ENCODE results near the gene OR8B4.
"Not testable (repeated sequence)": the region's sequence is repeated elsewhere in the genome, so short reads cannot be mapped to it uniquely, and the experiment has no call there.

The OR8B4 gene, protein sequence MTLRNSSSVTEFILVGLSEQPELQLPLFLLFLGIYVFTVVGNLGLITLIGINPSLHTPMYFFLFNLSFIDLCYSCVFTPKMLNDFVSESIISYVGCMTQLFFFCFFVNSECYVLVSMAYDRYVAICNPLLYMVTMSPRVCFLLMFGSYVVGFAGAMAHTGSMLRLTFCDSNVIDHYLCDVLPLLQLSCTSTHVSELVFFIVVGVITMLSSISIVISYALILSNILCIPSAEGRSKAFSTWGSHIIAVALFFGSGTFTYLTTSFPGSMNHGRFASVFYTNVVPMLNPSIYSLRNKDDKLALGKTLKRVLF

DNA sequence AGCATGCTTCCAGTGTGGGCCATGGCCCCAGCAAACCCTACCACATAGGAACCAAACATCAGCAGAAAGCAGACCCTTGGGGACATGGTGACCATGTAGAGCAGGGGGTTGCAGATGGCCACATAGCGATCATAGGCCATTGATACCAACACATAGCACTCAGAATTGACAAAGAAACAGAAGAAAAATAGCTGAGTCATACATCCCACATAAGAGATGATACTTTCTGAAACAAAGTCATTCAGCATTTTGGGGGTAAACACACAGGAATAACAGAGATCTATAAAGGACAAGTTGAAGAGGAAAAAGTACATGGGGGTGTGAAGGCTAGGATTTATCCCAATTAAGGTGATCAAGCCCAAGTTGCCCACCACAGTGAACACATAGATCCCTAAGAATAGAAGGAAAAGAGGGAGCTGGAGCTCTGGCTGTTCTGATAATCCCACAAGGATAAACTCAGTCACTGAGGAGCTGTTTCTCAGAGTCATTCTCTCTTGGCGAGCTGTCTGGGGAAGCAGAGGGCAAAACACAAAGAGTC lies at the start of gene OR8B4:
Gene OR8B4, minus strand, starts transcription at position 488 of the 538 bp plus-strand sequence. Its CDS starts 0 bp downstream, at position 488.
- DNase-seq (ENCODE audit: low read depth, low spot score): no peak

DNA sequence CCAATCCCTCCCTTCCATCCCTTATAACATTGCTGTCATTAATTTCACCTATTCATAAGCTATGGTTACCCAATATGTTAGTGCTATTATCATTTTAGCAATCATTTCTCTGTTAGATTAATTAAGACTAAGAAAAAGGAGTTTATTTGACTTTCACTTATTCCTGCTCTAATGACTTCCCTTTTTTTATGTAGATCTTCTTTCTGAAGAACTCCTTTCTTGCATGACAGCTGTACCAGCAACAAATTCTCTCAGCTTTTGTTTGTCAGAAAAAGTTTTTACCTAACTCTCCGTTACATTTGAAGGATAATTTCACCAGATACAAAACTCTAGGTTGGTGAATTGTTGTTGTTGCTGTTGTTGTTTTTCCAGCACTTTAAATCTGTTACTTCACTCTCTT lies 49.4 kb upstream of the OR8B4 start:
- no peak for DNase-seq (ENCODE audit: low read depth, low spot score)

DNA sequence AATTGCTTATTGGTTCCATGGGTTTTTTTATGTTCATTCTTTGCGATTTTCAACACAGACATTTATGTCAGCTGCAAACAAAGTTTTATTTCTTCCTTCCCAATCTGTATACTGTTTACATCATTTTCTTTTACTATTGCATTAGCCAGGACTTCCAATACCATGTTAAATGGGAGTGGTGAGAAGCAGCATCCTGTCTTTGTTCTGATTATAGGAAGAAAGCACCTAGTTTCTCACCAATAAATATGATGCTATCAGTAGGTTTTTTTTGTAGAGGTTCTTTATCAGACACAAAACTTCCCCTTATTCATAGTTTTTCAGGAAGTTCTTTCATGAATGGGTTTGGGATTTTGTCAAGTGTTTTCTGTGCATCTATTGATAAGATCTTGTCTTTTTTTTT lies 48.8 kb upstream of the OR8B4 start:
- no peak for DNase-seq (ENCODE audit: low read depth, low spot score)

DNA sequence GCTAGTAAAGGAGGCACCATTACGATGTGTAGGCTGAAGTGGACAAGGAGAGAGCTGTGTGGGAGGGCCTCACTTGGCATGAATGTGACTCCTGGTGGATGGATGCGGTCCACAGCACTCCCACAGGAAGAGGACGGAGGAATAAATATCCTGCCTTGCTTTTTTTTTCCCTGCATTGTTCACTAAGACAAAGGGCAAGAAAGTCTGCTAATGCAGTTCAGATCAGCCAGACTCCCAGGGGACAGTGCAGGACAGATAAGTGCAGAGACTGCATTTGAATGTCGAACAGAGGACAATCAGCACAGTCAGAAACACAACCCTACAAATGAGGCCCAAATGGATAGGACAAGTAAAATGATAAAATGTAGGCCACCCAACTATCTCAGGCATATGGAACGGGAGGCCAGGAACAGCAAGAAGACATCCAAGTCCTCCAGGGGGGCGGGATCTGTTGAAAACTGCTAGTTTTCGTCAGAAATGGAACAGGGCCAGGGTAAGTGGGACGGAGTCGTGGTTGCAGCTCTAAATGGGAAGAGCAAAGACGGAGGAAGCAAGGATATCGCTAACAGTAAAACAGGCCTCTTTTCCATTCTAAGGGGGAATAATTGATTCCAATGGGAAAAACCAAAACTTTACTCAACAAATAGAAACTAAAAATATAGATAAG lies 46.0 kb upstream of the OR8B4 start:
- DNase-seq (ENCODE audit: low read depth, low spot score): no peak

DNA sequence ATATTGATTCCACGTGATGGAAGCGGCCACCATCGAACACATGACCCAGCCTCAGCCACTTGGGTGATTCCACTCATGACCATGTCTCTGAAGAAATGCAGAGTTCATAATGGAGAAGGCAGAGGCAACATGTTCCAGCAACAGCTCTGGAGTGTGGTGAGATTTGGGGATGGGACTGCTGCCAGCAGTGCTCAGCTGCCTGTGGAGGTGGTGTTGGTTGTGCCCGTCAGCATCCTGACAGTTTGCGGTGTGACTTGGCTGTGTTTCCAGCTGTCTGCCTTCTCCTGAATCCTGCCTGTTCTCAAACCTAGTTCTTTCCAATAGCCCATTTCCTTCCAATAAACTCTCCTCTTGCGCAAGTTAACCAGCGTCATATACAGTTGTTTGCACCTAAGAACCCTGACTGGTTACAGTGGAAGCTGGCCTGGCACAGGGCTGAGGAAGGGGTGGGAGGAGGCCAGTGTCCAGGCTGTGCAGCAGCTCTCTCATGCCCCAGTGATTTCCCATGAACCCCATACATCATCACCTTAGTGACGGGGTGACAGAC lies 42.8 kb upstream of the OR8B4 start:
- DNase-seq (ENCODE audit: low read depth, low spot score): no peak

DNA sequence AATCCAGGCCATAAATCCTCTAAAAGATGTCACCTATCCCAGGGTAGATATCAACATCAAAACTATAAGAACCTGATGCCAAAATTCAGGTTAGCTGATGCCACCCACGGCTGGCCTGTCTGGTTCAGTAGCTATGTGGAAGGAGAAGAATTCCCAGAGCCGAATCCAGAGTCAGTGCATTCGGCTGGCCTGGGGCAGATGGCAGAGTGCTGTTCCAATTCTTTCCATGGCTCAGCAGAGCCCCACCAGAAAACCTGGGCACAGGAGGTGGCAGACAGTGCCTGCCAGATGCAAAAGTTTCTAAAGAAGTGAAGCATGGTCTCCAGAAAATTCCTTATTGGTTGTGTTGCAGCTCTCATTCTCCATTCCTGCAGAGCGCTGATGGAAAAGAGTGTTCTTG lies 40.7 kb upstream of the OR8B4 start:
- no peak for DNase-seq (ENCODE audit: low read depth, low spot score)

DNA sequence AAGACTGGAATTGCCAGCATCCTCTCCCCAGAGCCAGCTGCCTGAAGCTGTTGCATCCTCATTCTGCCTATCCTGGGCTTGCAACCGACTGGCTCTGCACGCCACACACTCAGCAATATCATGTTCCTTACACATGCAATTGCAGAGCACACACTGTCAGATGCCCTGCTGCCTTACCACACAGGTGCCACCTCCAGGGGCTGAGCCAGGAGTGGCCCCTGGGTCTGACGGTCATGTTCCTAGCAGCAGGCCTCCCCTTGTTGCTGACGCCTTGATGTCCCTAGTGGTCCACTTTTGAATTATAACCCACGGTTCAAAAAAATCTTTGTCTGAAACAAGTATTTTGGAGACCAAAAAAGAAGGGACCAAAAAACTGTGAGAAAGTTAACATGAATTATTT lies 39.3 kb upstream of the OR8B4 start:
- DNase-seq (ENCODE audit: low read depth, low spot score): no peak

DNA sequence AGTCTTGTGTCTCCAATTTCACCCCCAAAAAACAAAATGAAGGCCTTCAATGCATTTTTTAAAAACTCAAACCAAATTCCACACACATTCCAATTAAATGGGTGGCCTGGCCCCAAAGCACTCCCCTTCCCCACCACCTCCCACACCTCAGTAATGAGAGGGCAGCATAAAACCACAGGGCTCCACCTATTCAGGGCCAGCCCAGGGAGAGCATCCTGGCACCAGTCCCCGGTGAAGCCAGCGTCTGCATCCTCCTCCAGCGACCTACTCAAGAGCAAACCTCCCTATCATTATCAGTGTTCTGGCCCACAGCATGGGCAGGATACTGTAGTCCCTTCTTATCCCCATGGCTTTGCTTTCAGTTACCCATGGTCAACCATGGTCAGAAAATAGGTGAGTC lies 38.7 kb upstream of the OR8B4 start:
- DNase-seq (ENCODE audit: low read depth, low spot score): no peak

DNA sequence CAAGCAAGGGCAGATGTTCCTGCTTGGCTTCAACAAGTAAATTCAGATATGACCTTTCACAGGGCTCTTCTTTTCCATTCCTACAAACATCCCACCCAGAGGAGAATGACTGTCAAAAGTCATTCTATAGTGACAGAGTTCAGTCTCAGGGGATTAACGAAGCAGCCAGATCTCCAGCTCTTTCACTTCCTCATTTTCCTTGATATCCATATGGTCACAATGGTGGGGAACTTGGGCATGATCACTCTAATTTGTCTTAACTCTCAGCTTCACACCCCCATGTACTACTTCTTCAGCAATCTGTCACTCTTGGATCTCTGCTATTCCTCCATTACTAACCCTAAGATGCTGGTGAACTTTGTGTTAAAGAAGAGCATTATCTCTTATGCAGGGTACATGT lies 35.8 kb upstream of the OR8B4 start:
- no peak for DNase-seq (ENCODE audit: low read depth, low spot score)

DNA sequence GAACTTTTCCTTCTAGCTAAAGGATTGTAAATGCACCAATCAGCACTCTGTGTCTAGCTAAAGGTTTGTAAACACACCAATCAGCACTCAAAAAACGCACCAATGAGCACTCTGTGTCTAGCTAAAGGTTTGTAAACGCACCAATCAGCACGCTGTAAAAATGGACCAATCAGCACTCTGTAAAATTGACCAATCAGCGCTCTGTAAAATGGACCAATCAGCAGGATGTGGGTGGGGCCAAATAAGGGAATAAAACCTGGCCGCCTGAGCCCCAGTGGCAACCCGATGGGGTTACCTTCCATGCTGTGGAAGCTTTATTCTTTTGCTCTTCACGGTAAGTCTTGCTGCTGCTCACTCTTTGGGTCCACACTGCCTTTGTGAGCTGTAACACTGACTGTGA lies 34.7 kb upstream of the OR8B4 start:
- DNase-seq (ENCODE audit: low read depth, low spot score): not testable (repeated sequence)

DNA sequence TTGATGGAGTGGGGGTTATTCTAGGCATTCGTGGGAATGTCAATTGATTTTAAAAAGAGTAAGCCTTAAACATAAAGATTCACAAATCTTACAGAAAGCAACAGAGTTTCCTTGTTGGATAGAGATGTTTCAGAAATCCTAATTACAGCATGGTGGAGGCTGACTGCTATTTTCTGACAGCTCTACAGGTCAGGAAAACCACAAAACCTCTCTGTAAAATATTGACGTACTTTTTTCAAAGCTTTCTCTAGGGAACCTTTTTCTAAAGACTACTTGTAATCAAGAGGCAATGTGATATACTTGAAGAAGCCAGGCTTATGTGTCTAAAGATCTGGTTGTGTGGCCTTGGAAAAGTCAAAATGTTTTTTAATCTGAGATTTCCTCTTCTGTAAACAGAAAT lies 29.9 kb upstream of the OR8B4 start:
- no peak for DNase-seq (ENCODE audit: low read depth, low spot score)

DNA sequence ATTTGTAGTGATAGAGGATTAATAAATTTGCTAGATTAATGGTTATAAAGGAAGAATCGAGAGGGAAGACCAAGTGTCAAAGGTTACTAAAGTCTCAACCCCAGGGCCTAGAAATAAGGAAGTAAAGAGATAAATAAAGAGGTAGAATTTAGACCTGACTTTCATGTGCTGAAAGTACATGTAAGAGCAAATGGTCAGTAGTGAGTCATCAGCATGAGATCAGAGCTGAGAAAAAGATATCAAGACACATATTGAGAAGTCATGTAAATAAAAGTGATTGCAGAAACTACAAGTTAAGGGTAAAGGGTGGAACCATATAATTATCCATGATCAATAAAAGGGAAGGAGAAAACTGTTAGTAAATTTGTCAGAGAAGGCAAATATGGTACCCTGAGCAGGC lies 22.2 kb upstream of the OR8B4 start:
- no peak for DNase-seq (ENCODE audit: low read depth, low spot score)

DNA sequence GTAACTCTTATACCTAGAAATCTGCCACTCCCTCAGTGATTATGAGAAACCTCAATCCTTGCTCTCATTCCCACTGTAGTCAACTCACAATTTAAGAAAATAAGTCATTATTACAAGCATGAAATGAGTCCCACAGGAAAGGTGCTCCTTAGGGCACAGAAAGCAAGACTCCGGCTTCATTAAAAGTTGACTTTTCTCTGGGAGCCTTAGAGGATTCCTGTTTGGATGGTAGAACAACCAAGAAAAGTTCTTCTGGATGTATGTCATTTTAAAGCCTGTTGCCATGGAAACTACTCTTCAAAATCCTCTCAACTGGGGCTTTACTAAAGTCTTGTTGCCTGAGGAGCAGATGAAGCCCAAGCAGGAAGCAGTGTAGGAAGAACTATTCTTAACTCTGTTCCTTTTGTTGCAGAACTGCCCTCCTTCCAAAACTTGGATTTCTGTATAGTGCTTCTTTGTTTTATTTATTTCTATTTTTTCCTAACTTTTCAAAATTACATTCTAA lies 21.0 kb upstream of the OR8B4 start, which contains the start of gene OR8B8:
Gene OR8B8, minus strand, starts transcription at position 51 of the 505 bp plus-strand sequence. CDS start 4,611 bp downstream, outside the sequence.
- no peak for DNase-seq (ENCODE audit: low read depth, low spot score)

DNA sequence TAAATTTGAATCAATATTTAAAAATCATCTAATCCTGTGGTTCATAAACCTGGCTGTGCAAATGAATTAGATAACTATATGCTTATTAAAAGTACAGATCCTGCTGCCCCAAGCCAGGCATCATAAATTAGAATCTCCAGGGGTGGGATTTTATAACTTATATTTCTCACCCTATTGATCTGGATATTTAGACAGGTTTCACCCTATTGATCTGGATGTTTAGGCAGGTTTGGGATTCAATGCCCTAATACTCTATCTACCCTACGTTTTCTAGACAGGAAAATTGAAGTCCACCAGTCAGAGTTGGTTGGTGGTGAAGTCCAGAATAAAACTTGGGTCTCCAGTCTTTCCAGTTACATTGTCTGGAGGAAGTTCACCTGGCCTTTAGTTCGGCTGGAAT lies 18.2 kb upstream of the OR8B4 start:
- no peak for DNase-seq (ENCODE audit: low read depth, low spot score)

DNA sequence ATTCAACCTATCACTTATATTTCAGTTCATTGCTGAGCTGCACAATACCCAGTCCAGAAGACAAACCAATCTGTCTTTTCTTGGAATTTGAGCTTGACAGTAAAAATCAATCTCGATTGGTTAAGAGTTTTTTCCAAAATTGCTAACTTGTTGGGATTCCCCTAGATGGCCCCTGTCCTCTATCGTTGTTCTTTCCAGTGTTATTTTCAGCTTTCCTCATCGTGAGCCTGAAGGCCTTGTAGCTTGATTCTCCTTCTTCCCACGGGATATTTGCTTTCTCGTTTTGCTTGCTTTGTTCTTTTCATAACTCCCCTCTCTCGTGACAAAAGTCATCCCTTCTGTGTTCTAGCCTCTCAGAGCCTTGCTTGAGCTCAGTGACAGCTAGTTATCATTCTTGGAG lies 17.8 kb upstream of the OR8B4 start:
- DNase-seq (ENCODE audit: low read depth, low spot score): no peak

DNA sequence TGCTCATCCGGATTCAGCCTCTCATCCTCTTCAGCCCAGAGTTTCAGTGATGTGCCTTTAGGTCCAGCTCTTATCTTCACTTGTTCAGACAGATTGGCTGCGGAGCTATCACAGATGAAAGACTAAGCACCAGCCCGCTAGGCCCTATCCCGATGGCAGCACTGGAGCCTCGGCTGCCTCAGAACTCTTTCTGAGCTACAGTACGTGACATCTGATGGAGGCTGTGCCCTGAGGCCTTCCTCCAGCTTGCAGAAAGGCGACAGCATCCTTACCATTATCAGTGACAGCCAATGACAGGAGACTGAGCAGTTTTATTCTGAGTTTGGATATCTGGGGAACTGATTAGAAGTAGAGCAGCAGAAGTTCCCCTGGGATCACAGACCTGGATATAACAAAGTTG lies 16.8 kb upstream of the OR8B4 start:
- no peak for DNase-seq (ENCODE audit: low read depth, low spot score)

DNA sequence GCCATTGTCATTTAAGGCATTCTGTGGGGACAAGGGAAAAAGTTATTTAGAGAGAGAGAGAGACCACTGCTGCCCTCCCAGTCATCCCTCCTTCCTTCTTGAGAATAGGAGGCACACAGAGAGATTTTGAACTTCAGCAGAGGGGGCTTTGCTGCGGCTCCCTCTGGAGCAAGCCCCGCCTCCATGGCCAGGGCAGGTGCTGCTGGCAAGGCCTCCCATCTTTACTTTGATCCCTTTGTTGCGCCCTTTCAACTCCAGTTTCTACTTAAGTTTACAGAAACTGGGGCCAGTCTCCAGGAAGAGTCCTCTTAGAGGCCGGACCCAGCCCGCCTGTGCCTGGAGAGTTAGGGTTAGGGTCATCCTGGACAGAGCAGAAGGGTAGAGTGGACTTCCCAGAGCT lies 16.4 kb upstream of the OR8B4 start:
- DNase-seq (ENCODE audit: low read depth, low spot score): no peak

DNA sequence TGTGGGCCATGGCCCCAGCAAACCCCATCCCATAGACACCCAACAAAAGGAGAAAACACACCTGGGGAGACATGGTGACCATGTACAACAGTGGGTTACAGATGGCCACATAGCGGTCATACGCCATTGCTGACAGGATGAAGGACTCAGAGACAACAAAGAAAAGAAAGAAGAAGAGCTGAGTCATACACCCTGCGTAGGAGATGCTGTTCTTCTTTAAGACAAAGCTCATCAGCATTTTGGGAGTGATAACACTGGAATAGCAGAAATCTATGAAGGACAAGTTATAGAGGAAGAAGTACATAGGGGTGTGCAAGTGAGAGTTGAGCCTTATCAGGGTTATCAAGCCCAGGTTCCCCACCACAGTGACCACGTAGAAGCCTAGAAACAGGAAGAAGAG lies 15.9 kb upstream of the OR8B4 start:
- DNase-seq (ENCODE audit: low read depth, low spot score): no peak

DNA sequence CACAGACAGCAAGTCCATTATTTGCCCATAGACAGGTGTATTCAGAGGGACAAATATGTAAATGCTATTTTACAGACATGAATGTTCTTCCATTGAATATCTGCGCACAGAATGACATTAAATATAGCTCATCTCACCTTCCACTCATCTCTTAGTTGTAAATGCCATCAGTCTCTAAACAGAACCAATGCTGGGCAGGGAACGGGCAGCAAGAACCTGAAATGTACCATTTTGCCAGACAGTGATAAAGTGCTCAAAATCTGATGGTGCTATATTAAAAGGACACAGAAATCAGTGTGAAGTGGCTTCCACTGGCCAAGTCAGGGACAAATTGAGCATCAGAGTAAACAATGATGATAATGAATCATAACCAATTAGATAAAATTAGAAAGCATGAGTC lies 10.0 kb upstream of the OR8B4 start:
- DNase-seq (ENCODE audit: low read depth, low spot score): no peak

DNA sequence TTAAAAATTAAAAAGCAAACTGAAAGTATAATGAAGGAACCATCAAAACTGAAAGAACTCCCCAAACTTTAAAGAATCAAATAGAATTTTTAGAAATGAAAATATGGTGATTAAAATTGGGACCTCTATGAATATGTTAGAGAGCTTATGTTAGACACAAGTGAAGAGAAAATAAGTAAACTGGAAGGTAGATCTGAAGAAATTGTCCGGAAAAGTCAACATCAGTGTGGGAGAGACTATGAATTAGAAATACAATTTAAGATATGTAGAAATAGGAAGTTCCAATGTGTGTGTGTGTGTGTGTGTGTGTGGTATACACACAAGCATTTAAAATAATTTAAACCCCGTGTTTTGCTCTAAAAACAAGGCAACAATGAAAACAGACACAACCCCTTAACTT lies 4.9 kb upstream of the OR8B4 start:
- DNase-seq (ENCODE audit: low read depth, low spot score): no peak

DNA sequence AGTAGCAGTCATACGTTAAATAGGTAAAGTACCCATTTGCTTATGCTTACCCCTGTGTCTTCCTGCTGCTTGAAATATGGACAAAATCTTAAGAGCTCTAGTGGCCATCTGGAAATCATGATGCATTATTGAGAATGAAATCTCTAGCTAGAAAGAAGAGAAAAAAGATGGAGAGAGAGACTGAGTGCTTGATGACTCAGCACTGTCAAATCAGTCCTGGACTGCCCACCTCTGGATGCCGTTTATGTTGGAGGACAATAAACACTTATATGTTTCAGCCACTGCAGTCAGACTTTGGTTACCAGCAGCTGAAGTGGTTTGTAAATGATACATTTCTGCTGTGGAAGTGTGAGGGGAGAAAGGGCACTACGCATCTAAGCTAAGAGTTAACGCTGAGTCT lies 3.6 kb downstream of the OR8B4 start:
- DNase-seq (ENCODE audit: low read depth, low spot score): no peak

DNA sequence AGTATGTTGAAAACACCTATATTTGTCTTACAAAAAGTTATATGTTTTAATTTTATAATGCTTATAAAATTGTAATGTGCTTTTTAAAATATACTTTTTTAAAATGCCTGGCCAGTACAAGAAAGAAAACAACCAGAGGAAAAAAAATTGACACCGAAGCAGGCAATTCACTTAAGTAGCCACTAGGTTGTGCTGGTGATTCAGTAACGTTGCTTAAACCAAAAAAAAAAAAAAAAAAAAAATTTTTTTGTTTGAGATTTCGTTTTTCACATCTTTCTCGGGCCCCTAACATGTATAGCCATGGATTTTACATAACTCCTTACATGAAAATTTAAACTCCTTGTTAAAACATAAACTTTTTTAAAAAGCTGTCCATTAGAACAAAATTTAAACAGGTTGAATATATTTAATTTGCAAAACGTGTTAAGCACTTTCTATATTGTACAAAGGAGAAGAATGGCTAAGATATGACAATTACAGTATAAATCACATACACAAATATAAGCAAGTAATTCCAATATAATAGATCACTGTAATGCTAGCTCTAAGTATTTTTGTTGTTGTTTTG lies 9.2 kb downstream of the OR8B4 start:
- DNase-seq (ENCODE audit: low read depth, low spot score): no peak
